GM18907 (cell line): ENCODE data around the gene USF2.
"Not testable (repeated sequence)": the region's sequence is repeated elsewhere in the genome, so short reads cannot be mapped to it uniquely, and the experiment has no call there.

ENCODE experiments used
- ATAC-seq: cut with Tn5 transposase; IDR thresholded peaks from one replicate; pipeline ENCODE4 v1.9.1; 2021; ENCODE audit warnings: mild to moderate bottlenecking, moderate library complexity; ENCODE audit not compliant: unreplicated experiment

Gene USF2

DNA sequence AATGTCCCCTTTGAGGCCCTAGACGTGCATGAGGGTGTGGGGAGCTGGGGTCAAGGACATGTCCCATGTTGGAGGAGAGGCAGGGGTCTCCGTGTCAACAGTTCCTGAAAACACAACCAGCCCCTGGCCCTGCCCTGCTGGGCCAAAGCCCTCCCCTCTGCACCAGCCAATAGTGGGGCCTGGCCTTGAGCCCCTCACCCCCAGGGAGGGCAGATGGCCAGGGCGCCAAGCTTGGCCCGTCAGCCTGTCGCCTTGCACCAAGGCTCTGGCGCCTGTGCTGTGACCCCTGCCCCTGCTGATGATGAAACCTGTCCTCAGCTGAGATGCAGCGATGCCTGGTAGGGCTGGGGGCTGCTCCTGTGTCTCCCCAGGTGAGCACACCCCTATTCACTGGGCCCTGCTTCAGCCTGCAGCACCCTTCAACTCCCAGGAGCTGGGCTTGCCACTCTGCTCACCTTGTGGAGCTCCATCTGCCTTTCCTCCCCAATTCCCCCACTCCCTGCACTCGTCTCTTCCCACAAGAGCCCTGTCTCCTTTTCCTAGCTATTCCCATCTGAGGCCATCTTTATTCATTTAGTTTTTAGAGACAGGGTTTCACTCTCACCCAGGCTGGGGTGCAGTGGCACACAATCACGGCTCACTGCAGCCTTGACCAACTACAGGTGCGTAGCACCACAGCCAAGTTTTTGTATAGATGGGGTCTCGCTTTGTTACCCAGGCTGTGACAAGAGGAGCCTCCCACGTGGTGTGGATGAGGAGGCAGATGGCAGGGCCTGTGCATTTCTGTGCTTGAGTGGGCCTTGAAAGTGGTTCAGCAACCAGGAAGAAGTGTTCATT, 11.4 kb downstream of the USF2 start:
- no peak for ATAC-seq

DNA sequence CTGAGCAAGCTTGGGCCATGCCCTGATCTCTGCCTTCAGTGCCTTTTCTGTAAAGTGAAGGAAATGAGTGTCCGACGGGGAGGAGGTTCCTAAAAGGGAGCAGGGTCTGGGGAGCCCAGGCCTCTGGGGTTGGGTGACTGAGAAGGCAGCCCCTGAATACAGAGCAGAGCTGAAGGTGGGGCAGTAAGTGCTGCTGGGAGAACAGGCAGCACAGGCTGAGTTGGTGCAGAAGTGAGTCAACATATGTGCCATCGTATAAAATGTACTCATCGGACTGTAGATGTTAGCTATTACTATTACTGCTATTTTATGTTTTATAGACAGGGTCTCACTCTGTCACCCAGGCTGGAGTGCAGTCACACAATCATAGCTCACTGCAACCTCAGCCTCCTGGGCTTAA, 12.5 kb downstream of the USF2 start:
- ATAC-seq, result no peak

- ATAC-seq, result no peak
Observed at GRCh38 chr19:35284153-35285094, 15.7 kb downstream of the USF2 start.

DNA sequence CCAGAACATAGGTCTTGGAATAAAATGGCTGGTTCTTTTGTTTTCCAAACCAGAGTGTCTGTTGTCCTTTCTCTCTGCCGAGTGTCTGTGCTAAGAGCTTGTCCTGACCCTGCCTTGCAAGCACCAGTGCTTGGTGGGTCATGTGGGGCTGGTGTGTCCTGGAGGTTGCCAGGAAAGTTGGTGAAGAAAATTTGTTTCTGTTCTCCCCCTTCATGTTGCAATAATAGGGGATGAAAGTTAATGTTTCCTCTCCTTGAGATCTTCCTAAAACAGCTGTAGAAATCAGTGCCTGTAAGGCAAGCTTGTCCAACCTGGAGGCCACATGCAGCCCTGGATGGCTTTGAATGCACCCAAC, 16.3 kb downstream of the USF2 start:
- ATAC-seq, result no peak

DNA sequence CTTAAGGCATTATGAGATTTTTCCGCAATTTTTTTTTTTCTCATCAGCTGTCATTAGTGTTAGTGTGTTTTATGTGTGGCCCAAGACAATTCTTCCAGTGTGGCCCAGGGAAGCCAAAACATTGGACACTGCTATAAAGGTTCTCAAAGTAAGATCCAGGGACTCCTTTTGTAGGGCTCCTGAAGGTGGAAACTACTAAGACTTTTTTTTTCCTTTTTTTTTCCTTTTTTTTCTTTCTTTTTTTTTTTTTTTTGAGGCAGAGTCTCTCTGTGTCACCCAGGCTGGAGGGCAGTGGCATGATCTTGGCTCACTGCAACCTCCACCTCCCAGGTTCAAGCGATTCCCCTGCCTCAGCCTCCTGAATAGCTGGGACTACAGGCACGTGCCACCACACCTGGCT, 16.7 kb downstream of the USF2 start:
- ATAC-seq, result not testable (repeated sequence)

GRCh38 chr19:35286101-35286500, 17.3 kb downstream of the USF2 start:
- ATAC-seq, result not testable (repeated sequence)

GRCh38 chr19:35287713-35288112, 19.0 kb downstream of the USF2 start:
- ATAC-seq, result no peak

DNA sequence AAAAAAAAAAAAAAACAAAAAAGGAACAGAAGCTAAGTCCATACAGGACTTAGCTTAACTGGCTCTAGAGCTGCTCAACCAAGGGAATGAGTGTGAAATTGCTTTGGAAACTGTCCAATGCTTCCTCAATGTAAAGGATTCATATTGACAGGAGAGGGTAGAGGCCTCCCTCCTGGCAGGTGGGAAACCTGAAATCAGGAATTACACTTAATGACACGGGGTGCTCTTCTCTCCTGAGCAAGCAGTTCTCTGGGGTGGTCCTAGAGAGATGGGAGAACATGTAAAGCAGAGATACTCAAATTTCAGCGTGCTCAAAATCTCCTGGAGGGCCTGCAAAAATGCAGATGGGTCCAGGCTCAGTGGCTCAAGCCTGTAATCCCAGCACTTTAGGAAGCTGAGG, 19.6 kb downstream of the USF2 start:
- no peak for ATAC-seq

DNA sequence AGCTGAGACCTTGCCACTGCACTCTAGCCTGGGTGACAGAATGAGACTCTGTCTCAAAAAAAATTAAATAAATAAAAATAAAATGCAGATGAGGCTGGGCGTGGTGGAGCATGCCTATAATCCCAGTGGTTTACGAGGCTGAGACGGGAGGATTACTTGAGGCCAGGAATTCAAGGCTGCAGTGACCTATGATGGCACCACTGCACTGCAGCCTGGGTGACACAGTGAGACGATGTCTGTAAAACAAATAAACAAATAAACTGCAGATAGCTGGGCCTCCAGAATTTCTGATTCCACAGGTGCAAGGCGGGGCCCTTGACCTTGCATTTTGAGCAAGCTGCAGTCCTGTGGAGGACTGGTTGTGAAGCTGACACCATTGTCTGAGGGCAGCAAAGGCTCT, 20.1 kb downstream of the USF2 start:
- no peak for ATAC-seq

- ATAC-seq, result no peak
Observed at GRCh38 chr19:35290381-35291127, 21.8 kb downstream of the USF2 start.

- no peak for ATAC-seq
Observed at GRCh38 chr19:35291259-35291658, 22.5 kb downstream of the USF2 start.

GRCh38 chr19:35291916-35292315, 23.2 kb downstream of the USF2 start, which contains the start of gene MAG:
MAG (plus strand) TSS chr19:35292161; CDS start chr19:35295409, 3,248 bp downstream.
- no peak for ATAC-seq

GRCh38 chr19:35292421-35293362, 23.9 kb downstream of the USF2 start:
- no peak for ATAC-seq

- no peak for ATAC-seq
Observed at GRCh38 chr19:35293363-35293739, 24.6 kb downstream of the USF2 start.

DNA sequence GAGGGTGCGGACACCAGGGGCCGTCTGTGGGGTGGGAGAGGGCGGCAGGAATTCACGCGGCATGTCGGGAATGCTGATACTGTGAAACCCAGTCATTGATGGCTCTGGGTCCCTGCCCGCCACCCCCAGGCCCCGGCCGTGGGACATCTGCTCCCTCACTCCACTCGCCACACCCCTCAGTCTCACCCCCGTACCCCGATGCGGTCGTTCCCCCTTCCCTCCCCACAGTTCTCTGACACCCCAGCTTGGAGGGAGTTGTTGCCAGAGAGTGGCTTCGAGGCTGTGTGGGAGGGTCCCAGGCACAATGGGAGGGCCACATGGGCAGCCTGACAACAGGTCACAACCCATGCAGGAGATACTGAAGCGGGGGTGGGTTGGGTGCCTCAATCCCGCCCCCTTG, 25.0 kb downstream of the USF2 start:
- no peak for ATAC-seq

DNA sequence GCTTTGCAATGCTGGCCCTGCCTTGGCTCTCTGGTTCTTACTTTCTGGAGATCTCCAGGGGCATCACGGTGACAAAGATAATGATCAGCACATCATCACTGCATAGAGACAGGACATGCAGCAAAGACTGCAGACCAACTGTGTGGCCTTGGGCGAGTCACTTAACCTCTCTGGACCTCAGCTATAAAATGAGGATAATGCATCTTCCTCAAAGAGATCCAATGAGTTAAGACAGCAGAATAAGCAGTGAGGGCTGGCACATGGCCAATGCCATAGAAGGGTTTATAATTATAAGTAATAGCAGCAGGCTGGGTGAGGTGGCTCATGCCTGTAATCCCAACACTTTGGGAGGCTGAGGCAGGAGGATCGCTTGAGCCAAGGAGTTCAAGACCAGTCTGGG, 25.6 kb downstream of the USF2 start:
- no peak for ATAC-seq

DNA sequence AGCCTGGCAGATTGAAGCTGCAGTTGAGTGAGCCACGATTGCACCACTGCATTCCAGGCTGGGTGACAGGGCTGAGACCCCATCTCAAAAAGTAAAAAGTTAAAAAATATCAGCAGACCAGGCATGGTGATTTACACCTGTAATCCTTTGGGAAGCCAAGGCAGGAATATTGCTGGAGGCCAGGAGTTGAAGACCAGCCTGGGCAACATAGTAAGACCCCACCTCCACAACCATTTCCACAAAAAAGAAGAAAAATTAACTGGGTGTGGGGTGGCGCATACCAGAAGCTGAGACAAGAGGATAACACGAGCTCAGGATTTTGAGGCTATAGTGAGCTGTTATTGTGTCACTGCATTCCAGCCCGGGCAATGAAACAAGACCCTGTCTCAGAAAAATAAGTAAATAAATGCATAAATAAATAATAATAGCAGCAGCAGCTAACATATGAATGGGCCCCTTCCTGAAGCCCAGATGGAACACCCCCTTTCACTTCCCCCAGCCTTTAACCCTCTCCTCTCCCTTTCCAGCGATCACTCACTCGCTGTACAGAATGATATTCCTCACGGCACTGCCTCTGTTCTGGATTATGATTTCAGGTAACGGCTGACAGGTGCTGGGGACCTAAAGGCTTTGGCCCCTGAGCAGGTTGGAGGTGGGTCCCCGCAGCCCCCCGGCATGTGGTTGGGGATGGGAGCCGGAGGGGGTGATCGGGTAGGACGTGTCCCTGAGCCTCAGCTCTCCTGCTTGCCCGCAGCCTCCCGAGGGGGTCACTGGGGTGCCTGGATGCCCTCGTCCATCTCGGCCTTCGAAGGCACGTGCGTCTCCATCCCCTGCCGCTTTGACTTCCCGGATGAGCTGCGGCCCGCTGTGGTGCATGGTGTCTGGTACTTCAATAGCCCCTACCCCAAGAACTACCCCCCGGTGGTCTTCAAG, 26.4 kb downstream of the USF2 start:
- no peak for ATAC-seq

DNA sequence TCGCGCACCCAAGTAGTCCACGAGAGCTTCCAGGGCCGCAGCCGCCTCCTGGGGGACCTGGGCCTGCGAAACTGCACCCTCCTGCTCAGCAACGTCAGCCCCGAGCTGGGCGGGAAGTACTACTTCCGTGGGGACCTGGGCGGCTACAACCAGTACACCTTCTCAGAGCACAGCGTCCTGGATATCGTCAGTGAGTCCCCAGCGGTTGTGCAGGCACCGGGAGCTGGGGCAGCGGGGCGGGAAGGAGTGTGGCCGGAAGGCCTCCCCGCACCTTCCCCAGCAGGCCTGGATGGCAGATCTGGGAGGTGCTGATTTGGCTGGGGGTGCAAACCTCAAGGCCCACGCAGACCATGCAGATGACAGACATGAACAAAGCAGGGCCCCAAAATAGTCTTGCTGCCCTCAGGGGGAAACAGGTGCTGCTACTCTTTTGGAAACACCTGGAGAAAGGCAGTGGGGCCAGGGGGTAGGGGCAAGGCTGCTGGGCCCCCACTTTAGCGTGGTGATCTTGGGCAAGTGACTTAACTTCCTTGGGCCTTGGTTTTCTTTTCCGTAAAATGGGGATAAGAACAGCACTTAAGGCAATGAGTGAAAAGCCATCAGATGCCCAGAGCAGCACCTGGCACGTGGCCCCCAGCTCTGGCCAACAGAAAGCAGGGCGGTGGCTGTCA, 27.2 kb downstream of the USF2 start:
- no peak for ATAC-seq
